Dedifferentiated amniotic fluid mesenchymal stem cell (primary cell): ENCODE results near the gene GNAT1.
"Not testable (repeated sequence)": the region's sequence is repeated elsewhere in the genome, so short reads cannot be mapped to it uniquely, and the experiment has no call there.

Experiments
- DNase-seq: peaks from one replicate; pipeline ENCODE4 v3.0.0-alpha.2; 2016; ENCODE audit errors: extremely low spot score

GNAT1 gene

GRCh38 chr3:50241163-50241562 is 49.8 kb downstream of the GNAT1 start:
- no peak for DNase-seq

- no peak for DNase-seq
Observed at GRCh38 chr3:50241713-50242380, 50.4 kb downstream of the GNAT1 start.

GRCh38 chr3:50242381-50242770 is 51.0 kb downstream of the GNAT1 start:
- DNase-seq = no peak

DNA sequence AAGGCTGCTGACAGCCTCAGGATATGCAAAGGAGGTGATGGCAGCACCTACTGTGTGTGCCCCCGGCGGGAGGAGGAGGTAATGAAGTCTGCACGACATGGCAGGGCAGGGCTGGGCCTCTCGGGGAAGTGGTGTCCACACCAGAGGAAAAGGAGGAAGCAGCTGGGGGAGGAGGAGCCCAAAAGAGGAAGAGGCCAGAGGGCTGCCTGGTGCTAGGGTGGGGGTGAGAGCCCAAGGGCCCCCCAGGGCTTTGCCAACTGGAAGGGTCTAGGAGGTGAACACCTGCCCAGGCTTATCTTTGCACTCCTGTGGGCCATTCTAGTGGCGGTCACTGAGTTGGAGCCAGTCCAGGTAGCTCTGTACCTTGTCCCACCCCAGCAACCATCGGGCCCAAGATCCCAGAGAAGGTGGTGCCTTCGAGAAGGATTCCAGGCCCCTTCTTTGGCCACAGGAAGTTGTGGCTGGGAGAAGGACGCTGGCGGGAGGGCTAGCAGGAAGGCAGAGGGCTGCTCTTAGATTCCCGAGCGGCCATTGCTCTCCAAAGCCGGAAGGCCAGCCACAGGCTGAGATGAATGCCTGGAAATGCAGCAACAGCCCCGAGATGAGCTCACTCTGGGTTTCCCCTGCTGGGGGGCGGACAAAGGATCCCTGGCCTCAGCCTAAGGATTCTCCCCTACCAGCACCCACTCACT is 51.6 kb downstream of the GNAT1 start:
- no peak for DNase-seq

DNA sequence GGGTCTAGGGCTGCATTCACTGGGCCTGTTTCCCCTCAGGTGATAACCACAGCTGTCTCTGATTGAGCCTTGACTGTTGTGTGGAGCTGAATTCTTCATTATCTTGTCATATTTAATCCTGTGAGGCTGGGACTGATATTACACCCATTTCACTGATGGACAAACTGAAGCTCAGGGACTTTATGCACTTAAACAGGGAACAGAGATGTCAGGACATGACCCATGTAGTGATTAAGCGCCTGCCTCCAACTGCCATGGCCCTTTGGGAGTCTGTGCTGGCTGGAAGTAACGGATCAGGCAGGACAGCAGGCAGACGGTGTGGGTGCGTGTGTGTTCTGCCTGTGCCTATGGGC is 52.1 kb downstream of the GNAT1 start:
- DNase-seq = no peak

GRCh38 chr3:50244813-50245212 is 53.4 kb downstream of the GNAT1 start:
- not testable (repeated sequence) for DNase-seq

DNA sequence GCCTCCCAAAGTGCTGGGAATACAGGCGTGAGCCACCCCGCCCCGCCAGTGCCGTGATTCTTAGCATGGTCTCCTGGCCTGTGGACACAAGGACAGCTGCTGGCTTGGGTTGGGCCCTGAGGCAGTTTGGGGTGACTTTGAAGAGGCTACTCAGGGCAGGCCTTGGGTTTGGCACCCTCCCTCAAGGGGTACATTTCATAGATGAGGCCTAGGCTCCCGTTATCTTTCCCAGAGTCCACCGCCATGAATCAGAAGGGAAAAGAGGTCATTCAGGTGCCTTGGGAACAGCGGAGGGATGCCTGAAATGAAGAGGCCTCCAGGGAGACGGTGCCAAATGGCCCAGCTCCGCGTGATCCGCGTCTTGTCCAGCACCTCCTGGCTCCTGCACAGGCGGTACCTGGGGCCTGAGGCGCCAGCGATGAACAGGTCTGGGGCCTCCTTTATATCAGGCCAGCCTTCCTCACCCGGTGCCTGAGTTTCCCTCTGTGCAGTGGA is 53.9 kb downstream of the GNAT1 start:
- DNase-seq = no peak

DNA sequence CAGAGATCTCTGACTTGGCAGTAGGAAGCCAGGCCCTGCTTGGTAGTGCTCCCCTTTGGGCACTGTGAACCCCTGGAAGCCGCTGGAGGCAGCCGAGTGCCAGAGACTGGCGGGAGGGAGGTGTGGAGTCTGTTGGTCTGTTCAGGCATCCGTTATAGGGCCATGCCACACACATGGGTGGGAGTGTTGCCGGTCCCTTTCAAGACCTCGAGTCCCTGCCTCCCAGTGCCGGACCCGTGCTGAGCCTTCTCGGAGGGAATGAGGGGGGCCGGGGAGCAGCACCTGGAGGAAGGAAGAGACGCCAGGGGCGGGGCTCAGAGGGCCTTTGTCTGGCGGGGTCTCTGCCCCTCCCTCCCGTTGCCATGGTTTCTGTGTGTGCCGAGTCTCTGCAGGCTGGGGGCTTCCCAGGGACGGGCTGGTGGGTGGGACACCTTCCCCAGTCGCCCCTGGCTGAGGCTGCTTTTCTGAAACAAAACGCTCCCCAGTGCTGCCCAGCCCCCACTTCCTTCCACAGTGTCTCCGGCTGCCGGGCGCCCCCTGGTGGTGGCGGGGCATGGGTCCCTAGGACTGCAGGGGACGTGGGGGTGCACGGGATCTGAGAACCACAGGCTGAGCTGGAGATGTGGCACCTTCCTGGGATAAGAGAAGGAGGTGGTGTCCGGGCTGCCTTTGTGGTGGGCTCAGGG is 54.6 kb downstream of the GNAT1 start:
- DNase-seq = peak; percentile 86

GRCh38 chr3:50246517-50246954 is 55.1 kb downstream of the GNAT1 start:
- peak; percentile 83 for DNase-seq
